Smooth muscle cell (in vitro differentiated cells): ENCODE data around the gene ANGPT4. TPM values are rescaled to one million over a fixed set of nuclear protein-coding genes. Genes with fewer than 3 reads are reported as not detected.

Experiments
- DNase-seq: peaks from one replicate; lab custom pipeline; 2025; ENCODE audit not compliant: unreplicated experiment; lab: John Stamatoyannopoulos, UW
- H2AFZ ChIP-seq: fragments of 200-600 bp; sonication (generic); 2 replicates; pipeline ENCODE4 v1.6.0; 2016; ENCODE audit warnings: antibody characterized with exemption, low read depth, mild to moderate bottlenecking
- H3F3A ChIP-seq: fragments of 200-600 bp; sonication (generic); 2 replicates; pipeline ENCODE4 v1.6.0; 2017; ENCODE audit warnings: antibody characterized with exemption, low read depth
- H3K27ac ChIP-seq: fragments of 200-600 bp; sonication (generic); 2 replicates; pipeline ENCODE4 v1.5.1; 2016; ENCODE audit warnings: low read depth, mild to moderate bottlenecking
- H3K27me3 ChIP-seq: fragments of 200-600 bp; sonication (generic); 2 replicates; pipeline ENCODE4 v1.6.1; 2016; ENCODE audit warnings: low read depth, mild to moderate bottlenecking
- H3K36me3 ChIP-seq: fragments of 200-600 bp; sonication (generic); 2 replicates; pipeline ENCODE4 v1.5.1; 2016; ENCODE audit warnings: low read depth
- H3K4me1 ChIP-seq: fragments of 200-600 bp; sonication (generic); 2 replicates; pipeline ENCODE4 v1.5.1; 2016; ENCODE audit warnings: low read depth
- H3K4me2 ChIP-seq: fragments of 200-600 bp; sonication (generic); 2 replicates; pipeline ENCODE4 v1.6.0; 2016; ENCODE audit warnings: mild to moderate bottlenecking
- H3K4me3 ChIP-seq: fragments of 200-600 bp; sonication (generic); 2 replicates; pipeline ENCODE4 v1.5.1; 2016; ENCODE audit warnings: mild to moderate bottlenecking
- H3K79me2 ChIP-seq: fragments of 200-600 bp; sonication (generic); 2 replicates; pipeline ENCODE4 v1.6.0; 2016; ENCODE audit warnings: low read depth, mild to moderate bottlenecking
- H3K9ac ChIP-seq: fragments of 200-600 bp; sonication (generic); 2 replicates; pipeline ENCODE4 v1.6.0; 2016; ENCODE audit warnings: low read depth
- H3K9me3 ChIP-seq: fragments of 200-600 bp; sonication (generic); replicated peaks from 2 replicates; pipeline ENCODE4 v1.5.1; 2016; ENCODE audit warnings: low read depth
- H4K20me1 ChIP-seq: fragments of 200-600 bp; sonication (generic); 2 replicates; pipeline ENCODE4 v1.6.0; 2016; ENCODE audit warnings: low read depth
- WGBS: methylation state at CpG from one replicate; pipeline ENCODE4 v1.1.7; 2016; ENCODE audit warnings: low lambda C conversion rate; 5-methylcytosine and 5-hydroxymethylcytosine counted together
- polyA plus RNA-seq: library from polyadenylated mRNA; unstranded; fragments of >200 nt; fragmentation: Nextera tagmentation; extraction: Ambion mirVana; gene quantifications from 2 replicates; pipeline ENCODE4 v1.2.1, GENCODE V29; 2016
- total RNA-seq: library from RNA; depleted of rRNA; stranded (reverse); fragments of >200 nt; gene quantifications from 2 replicates; pipeline ENCODE4 v1.2.3, GENCODE V29; 2014
- TF ChIP-seq, protein P1 (sequence below): fragments of 200-600 bp; sonication (generic); IDR thresholded peaks from 2 replicates; pipeline ENCODE4 v1.5.1; 2017; ENCODE audit warnings: borderline replicate concordance, mild to moderate bottlenecking, antibody characterized with exemption; ENCODE audit not compliant: insufficient read depth, poor library complexity, severe bottlenecking

Gene ANGPT4
- total and polyA plus RNA-seq, 2 experiments from 2014 or later: 0.39 TPM; not detected in 1

- WGBS: 30% methylated on average over 4 of the region's 4 CpGs
- peak overlapping the region; percentile 26 for H3K27ac ChIP-seq
- no peaks in the 10 kb centered on the region for H3K79me2 ChIP-seq
- TF ChIP-seq, protein P1, sequence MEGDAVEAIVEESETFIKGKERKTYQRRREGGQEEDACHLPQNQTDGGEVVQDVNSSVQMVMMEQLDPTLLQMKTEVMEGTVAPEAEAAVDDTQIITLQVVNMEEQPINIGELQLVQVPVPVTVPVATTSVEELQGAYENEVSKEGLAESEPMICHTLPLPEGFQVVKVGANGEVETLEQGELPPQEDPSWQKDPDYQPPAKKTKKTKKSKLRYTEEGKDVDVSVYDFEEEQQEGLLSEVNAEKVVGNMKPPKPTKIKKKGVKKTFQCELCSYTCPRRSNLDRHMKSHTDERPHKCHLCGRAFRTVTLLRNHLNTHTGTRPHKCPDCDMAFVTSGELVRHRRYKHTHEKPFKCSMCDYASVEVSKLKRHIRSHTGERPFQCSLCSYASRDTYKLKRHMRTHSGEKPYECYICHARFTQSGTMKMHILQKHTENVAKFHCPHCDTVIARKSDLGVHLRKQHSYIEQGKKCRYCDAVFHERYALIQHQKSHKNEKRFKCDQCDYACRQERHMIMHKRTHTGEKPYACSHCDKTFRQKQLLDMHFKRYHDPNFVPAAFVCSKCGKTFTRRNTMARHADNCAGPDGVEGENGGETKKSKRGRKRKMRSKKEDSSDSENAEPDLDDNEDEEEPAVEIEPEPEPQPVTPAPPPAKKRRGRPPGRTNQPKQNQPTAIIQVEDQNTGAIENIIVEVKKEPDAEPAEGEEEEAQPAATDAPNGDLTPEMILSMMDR: no peak
- H3K4me1 ChIP-seq: peaks cover 8% of the 10 kb centered on the region
- H3F3A ChIP-seq: no peaks in the 10 kb centered on the region
- no peak overlapping the region for H3K9ac ChIP-seq
- no peaks in the 10 kb centered on the region for H4K20me1 ChIP-seq
- H3K9me3 ChIP-seq: no peaks in the 10 kb centered on the region
- peak overlapping the region; percentile 96 for H3K4me2 ChIP-seq
- peak overlapping the region; percentile 98 for H2AFZ ChIP-seq
- no peaks in the 10 kb centered on the region for H3K27me3 ChIP-seq
- peak overlapping the region; percentile 91 for H3K4me3 ChIP-seq
- no peaks in the 10 kb centered on the region for H3K36me3 ChIP-seq
- no peak for DNase-seq
These were observed 83.0 kb downstream of the ANGPT4 start for GRCh38 chr20:833121-833449.

- H3K36me3 ChIP-seq: no peaks in the 10 kb centered on the region
- no peaks in the 10 kb centered on the region for H3F3A ChIP-seq
- H3K4me3 ChIP-seq: no peak overlapping the region
- H4K20me1 ChIP-seq: no peaks in the 10 kb centered on the region
- H3K4me2 ChIP-seq: no peak overlapping the region
- no peaks in the 10 kb centered on the region for H3K9me3 ChIP-seq
- no peaks in the 10 kb centered on the region for H3K79me2 ChIP-seq
- DNase-seq: no peak
- no peaks in the 10 kb centered on the region for H3K27me3 ChIP-seq
- TF ChIP-seq, protein P1: no peak
- no peak overlapping the region for H3K27ac ChIP-seq
- 94% methylated on average over 3 of the region's 3 CpGs for WGBS
- H3K4me1 ChIP-seq: peaks cover 8% of the 10 kb centered on the region
- H2AFZ ChIP-seq: no peak overlapping the region
- H3K9ac ChIP-seq: no peak overlapping the region
These were observed 84.2 kb downstream of the ANGPT4 start for GRCh38 chr20:831956-832355.

GRCh38 chr20:831251-831650, 84.9 kb downstream of the ANGPT4 start:
- Histone ChIP-seq H4K20me1 (no peaks in the 10 kb centered on the region), H3K4me1 (peaks cover 8% of the 10 kb centered on the region), H3K4me3 (no peak overlapping the region), H3K27me3 (no peaks in the 10 kb centered on the region), H2AFZ (no peak overlapping the region), H3K9ac (no peak overlapping the region), H3K36me3 (no peaks in the 10 kb centered on the region), H3K79me2 (no peaks in the 10 kb centered on the region), H3F3A (no peaks in the 10 kb centered on the region), H3K9me3 (no peaks in the 10 kb centered on the region), H3K4me2 (no peak overlapping the region), H3K27ac (no peak overlapping the region)
- no peak for DNase-seq
- WGBS: 94% methylated on average over 3 of the region's 3 CpGs
- TF ChIP-seq, protein P1: no peak

GRCh38 chr20:830011-830521, 86.1 kb downstream of the ANGPT4 start:
- Histone ChIP-seq H3F3A (no peaks in the 10 kb centered on the region), H3K36me3 (no peaks in the 10 kb centered on the region), H3K4me3 (no peak overlapping the region), H3K9ac (no peak overlapping the region), H3K4me2 (no peak overlapping the region), H2AFZ (no peak overlapping the region), H3K9me3 (no peaks in the 10 kb centered on the region), H3K27me3 (no peaks in the 10 kb centered on the region), H3K4me1 (peaks cover 8% of the 10 kb centered on the region), H3K79me2 (no peaks in the 10 kb centered on the region), H3K27ac (no peak overlapping the region), H4K20me1 (no peaks in the 10 kb centered on the region)
- no peak for DNase-seq
- 79% methylated on average over 8 of the region's 8 CpGs for WGBS
- TF ChIP-seq, protein P1: no peak
